Brain microvascular endothelial cell (primary cell): ENCODE results near the gene PLCB1.
A peak's percentile ranks its signal among the peaks of the same experiment; 100 is the strongest.

ENCODE experiments used
- DNase-seq: peaks from one replicate; pipeline ENCODE4 v3.0.0-alpha.2; 2020
- H3K27ac ChIP-seq: fragments of 250-450 bp; sonication (Bioruptor Pico); 2 replicates; pipeline ENCODE4 v1.5.1; 2020; ENCODE audit warnings: mild to moderate bottlenecking, moderate library complexity
- H3K27me3 ChIP-seq: fragments of 250-450 bp; sonication (Bioruptor Pico); replicated peaks from 2 replicates; pipeline ENCODE4 v1.5.1; 2020; ENCODE audit warnings: mild to moderate bottlenecking
- H3K36me3 ChIP-seq: fragments of 250-450 bp; sonication (Bioruptor Pico); replicated peaks from 2 replicates; pipeline ENCODE4 v1.5.1; 2020; ENCODE audit warnings: mild to moderate bottlenecking
- H3K4me3 ChIP-seq: 2 replicates; pipeline ENCODE4 v1.5.1; 2011; ENCODE audit warnings: low read depth, mild to moderate bottlenecking, control low read depth, low read length, moderate library complexity
- CTCF ChIP-seq: IDR thresholded peaks from 2 replicates; pipeline ENCODE4 v1.5.1; 2011; ENCODE audit warnings: low read depth, mild to moderate bottlenecking, moderate library complexity, low read length, control low read depth, inconsistent platforms; ENCODE audit errors: missing control alignments
- in situ Hi-C: cut with HindIII; loops from 2 replicates; pipeline ENCODE4 v1.10.0; 2017; ENCODE audit warnings: low sequenced_read_pairs, low pct_ligation_motif_present

PLCB1 gene

DNA sequence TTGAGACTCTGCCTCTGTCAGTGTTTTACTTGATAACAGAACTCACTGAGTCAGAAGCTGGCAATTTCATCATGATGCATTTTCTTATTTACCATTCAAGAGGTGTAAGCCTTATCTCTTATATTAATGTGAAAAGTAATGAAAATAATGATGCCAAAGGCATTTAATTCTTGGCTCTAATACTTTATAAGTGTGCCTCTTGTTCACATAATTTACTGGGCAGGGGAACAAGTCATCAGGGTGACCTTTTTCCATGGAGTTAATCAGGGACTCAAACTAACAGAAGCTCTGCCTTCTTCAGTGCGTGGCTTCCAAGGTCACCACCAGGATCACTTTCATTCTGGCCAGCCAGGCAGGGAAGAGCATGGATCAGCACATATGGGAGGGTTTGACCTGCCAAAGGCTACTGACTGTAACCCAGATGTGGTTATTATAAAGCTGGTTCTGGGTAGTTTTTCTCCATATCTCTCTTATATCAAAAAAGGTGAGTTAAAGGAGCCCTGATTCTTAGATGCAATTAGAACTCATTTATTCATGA is 5.2 kb upstream of the PLCB1 start:
- Histone ChIP-seq H3K36me3 (no peaks in the 10 kb centered on the region), H3K27ac (no peak overlapping the region), H3K4me3 (no peak overlapping the region), H3K27me3 (no peaks in the 10 kb centered on the region)
- DNase-seq: no peak
- no peak for TF ChIP-seq CTCF
- in situ Hi-C loops: loop anchor here (25.0 kb wide), 1 partner anchor 585 kb away; no protein-coding TSS in a partner anchor

DNA sequence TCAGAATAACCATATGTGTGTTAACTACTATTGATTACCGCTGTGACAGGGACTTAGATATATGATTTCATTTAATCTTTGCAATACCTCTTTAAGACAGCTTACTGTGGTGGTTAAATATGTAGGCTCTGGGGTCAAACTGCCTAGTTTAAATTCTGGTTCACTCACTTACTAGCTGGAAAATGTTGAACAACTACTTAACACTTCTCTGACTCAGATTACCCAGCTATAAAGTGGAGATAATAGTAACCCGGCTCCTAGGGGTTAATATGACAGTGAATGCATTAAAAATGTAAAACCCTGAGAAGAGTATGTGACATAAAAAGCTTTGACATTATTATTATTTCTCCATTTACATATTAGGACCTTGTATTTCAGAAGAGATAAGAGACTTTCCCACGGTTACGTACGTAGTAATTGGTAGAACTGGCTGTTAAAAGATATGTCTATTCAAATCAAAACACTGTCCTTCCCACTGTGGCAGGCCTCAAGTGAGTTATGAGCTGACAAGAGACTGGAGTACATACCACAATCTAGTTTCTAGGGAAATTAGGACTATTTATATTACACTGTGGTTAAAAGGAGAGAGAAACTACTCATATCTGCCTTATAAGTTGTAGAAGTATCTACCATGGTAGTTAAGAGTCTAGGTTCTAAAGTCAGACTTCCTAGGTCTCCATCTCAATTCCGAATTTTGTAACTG is 4.4 kb upstream of the PLCB1 start:
- peak; percentile 42 for DNase-seq
- TF ChIP-seq CTCF: no peak
- no peak overlapping the region for H3K27ac ChIP-seq
- H3K27me3 ChIP-seq: no peaks in the 10 kb centered on the region
- in situ Hi-C loops: loop anchor here (25.0 kb wide), 1 partner anchor 585 kb away; no protein-coding TSS in a partner anchor
- H3K4me3 ChIP-seq: no peak overlapping the region
- H3K36me3 ChIP-seq: no peaks in the 10 kb centered on the region

- H3K36me3 ChIP-seq: no peaks in the 10 kb centered on the region
- H3K27ac ChIP-seq: no peak overlapping the region
- no peaks in the 10 kb centered on the region for H3K27me3 ChIP-seq
- no peak for DNase-seq
- TF ChIP-seq CTCF: no peak
- in situ Hi-C loops: loop anchor here (25.0 kb wide), 1 partner anchor 584 kb away; no protein-coding TSS in a partner anchor
- H3K4me3 ChIP-seq: no peak overlapping the region
These were observed 3.6 kb upstream of the PLCB1 start for GRCh38 chr20:8128291-8129060.

DNA sequence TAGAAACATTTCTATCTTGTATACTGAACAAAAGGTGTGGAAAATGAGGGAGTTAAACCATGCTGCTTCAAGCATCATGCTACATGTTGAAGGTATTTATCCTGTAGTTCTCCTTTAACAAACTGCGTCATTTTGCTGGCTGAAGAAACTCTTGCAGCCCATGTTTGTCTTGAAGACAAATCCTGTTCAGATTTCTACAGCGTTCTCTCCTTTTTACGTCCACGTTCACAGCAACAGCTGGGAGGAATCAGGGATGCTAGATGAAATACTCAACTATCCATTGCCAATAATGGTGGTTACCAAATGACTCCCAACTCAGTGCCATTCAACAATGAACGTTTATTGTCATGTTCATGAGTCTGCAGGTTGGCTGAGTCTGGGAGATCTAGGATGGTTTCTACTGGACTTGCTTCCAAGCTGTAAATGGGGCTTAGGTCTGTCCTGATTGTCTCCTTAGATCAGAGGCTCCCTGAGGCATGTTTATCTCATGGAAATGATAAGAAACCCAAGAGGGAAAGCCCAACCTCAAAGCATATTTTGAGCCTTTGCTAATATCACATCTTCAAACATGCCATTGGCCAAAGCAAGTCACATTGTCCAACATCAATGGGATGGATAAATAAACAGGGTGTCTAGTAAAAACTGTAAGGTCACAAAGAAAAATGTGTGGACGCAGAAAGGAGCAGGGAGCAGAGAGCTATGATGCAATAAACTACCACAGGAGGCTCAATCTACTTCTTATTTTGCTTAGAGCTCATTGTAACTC is 2.7 kb upstream of the PLCB1 start:
- Histone ChIP-seq H3K36me3 (no peaks in the 10 kb centered on the region), H3K27me3 (no peaks in the 10 kb centered on the region), H3K27ac (no peak overlapping the region), H3K4me3 (no peak overlapping the region)
- no peak for DNase-seq
- in situ Hi-C loops: loop anchor here (25.0 kb wide), 1 partner anchor 583 kb away; no protein-coding TSS in a partner anchor
- TF ChIP-seq CTCF: no peak

DNA sequence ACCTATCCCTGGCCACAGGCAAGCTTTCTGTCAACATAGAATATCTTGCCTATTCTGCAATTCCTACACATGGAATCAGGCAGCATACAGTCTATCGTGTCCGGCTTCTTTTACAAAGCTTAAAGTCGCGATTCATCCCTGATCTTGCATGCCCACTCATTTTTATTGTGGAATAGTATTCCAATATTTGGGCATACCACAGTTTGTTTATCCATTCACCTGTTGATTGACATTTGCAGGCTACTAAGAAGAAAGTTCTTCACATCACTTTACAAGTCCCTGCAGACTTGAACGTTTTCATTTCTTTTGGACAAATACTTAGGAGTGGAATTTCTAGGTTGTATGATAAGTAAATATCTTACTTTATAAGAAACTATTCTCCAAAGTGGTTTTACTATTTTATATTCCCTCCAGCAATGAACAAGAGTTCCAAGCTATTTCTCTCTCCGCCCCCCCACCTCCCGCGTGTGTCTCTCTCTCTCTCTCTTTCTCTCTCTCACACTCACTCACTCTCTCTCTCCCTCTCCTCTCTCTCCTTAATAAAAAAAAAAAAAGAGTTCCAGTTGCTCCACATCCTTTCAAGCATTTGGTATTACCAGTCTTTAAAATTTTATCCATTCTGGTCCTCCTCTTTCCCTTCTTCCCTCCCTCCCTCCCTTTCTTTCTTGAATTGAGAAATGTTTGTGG is 1.1 kb upstream of the PLCB1 start:
- TF ChIP-seq CTCF: no peak
- in situ Hi-C loops: loop anchor here (25.0 kb wide), 1 partner anchor 581 kb away; no protein-coding TSS in a partner anchor
- peak overlapping the region; percentile 58 for H3K4me3 ChIP-seq
- H3K27me3 ChIP-seq: no peaks in the 10 kb centered on the region
- DNase-seq: no peak
- H3K27ac ChIP-seq: no peak overlapping the region
- H3K36me3 ChIP-seq: no peaks in the 10 kb centered on the region
